Measurements from ENCODE around the gene SH2B2. TPM values are rescaled to one million over a fixed set of nuclear protein-coding genes. Genes with fewer than 3 reads are reported as not detected.
"Not testable (repeated sequence)": the region's sequence is repeated elsewhere in the genome, so short reads cannot be mapped to it uniquely, and the experiment has no call there.

SH2B2 gene
- total and polyA plus RNA-seq, 4 donors = 3.3 to 9.7 (median 7.2) TPM

DNA sequence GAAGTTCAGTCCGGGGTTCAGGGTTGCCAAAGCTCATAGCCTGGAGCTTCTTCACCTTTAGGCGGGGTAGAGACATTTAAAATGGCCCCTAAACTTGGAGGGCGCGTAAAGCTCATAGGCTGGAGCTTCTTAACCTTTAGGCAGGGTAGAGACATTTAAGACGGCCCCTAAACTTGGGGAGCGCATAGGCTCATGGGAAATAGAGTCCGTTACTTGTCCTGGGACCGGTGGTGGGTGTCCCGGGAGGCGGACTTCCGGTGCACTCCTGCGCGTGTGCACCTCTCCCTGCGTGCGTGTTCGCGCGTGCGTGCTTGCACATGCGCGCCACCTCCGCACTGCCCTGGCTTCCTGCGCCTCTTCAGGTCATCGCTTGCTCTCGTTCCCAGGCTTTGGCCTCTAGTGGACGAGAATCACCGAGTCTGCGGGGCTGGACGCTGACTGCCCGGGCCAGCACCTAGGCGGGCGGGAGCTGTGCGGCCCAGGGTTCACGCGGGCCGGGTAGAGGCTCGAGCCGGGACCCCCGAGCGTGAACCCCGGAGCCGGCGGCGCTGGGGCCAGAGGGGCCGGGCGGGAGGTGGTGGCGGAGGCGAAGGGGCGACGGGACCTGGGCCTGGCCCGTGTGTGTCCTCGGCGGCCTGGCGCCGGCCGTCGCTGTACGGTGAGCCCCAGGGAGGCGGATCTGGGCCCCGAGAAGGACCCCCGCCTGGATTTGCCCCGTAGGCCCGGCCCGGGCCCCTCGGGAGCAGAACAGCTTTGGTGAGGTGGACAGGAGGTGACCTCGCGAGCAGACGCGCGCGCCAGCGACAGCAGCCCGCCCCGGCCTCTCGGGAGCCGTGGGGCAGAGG is 77.1 kb downstream of the SH2B2 start:
- peak overlapping the region; percentile 68 for H3K4me3 ChIP-seq
- DNase-seq (peak; percentile 97 to 99 (median 99)), ATAC-seq (ENCODE audit: insufficient read depth, low FRiP score) (peak; percentile 100)
- H3K9ac ChIP-seq (ENCODE audit: insufficient read depth in 1 of 2, low read length in 2 of 2) = peak overlapping the region in 1 of 2 donors; percentile 37
- WGBS, 2 donors = 0% methylated on average over 52 to 76 of the region's 76 CpGs
- not testable (repeated sequence) for H3K27me3 ChIP-seq (ENCODE audit: control insufficient read depth in 3 of 3, insufficient read depth in 3 of 3, low read length in 2 of 3); H3K4me1 ChIP-seq (ENCODE audit: control insufficient read depth in 5 of 5, insufficient read depth in 5 of 5, low read length in 5 of 5); H3K9me3 ChIP-seq (ENCODE audit: control insufficient read depth in 4 of 4, insufficient read depth in 3 of 4, low read length in 3 of 4); H3K36me3 ChIP-seq (ENCODE audit: control insufficient read depth in 4 of 4, insufficient read depth in 4 of 4, low read length in 4 of 4)
- H3K27ac ChIP-seq (ENCODE audit: low read depth in 1 of 2, low read length in 1 of 2) = peak overlapping the region; percentile 78 to 96

DNA sequence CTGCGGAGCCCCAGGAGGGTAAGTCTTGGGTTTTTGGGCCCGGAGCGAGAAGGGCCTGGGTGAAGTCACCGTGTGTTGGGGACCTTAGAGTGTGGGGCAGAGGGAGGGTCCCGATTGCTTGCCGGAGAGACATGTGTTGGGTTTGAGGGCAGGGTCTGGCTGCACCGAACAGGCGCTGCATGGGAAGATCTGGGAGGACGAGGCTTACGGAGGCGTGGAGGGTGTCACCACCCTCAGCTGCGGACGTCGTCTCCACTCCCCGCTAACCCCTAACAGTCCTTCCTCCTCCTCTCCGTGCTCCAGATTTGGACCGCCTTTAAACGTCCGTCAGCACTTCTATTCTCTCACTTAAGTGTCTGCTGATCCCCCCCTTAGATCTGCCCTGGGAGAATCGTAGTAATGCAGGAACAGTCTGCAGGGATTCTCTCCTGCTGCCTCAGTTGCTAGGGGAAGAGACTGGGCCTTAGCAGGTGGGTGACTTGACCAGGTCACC is 77.8 kb downstream of the SH2B2 start:
- 1 to 2% methylated on average over 9 to 15 of the region's 20 CpGs for WGBS, 2 donors
- Histone ChIP-seq H3K27ac (ENCODE audit: low read depth in 1 of 2, low read length in 1 of 2) (peak overlapping the region; percentile 78 to 96), H3K9ac (ENCODE audit: insufficient read depth in 1 of 2, low read length in 2 of 2) (peak overlapping the region in 1 of 2 donors; percentile 37), H3K4me3 (peak overlapping the region; percentile 68)
- ATAC-seq (ENCODE audit: insufficient read depth, low FRiP score); H3K9me3 ChIP-seq (ENCODE audit: control insufficient read depth in 4 of 4, insufficient read depth in 3 of 4, low read length in 3 of 4); H3K4me1 ChIP-seq (ENCODE audit: control insufficient read depth in 5 of 5, insufficient read depth in 5 of 5, low read length in 5 of 5); H3K36me3 ChIP-seq (ENCODE audit: control insufficient read depth in 4 of 4, insufficient read depth in 4 of 4, low read length in 4 of 4); H3K27me3 ChIP-seq (ENCODE audit: control insufficient read depth in 3 of 3, insufficient read depth in 3 of 3, low read length in 2 of 3); DNase-seq: not testable (repeated sequence)

GRCh38 chr7:102365390-102365789 is 78.7 kb downstream of the SH2B2 start:
- H3K9ac ChIP-seq (ENCODE audit: insufficient read depth in 1 of 2, low read length in 2 of 2); H3K4me1 ChIP-seq (ENCODE audit: control insufficient read depth in 5 of 5, insufficient read depth in 5 of 5, low read length in 5 of 5); ATAC-seq (ENCODE audit: insufficient read depth, low FRiP score); H3K36me3 ChIP-seq (ENCODE audit: control insufficient read depth in 4 of 4, insufficient read depth in 4 of 4, low read length in 4 of 4); H3K4me3 ChIP-seq; H3K27me3 ChIP-seq (ENCODE audit: control insufficient read depth in 3 of 3, insufficient read depth in 3 of 3, low read length in 2 of 3); DNase-seq; H3K27ac ChIP-seq (ENCODE audit: low read depth in 1 of 2, low read length in 1 of 2); H3K9me3 ChIP-seq (ENCODE audit: control insufficient read depth in 4 of 4, insufficient read depth in 3 of 4, low read length in 3 of 4): not testable (repeated sequence)
- WGBS, 2 donors = 75 to 83% methylated on average over 7 of the region's 7 CpGs

DNA sequence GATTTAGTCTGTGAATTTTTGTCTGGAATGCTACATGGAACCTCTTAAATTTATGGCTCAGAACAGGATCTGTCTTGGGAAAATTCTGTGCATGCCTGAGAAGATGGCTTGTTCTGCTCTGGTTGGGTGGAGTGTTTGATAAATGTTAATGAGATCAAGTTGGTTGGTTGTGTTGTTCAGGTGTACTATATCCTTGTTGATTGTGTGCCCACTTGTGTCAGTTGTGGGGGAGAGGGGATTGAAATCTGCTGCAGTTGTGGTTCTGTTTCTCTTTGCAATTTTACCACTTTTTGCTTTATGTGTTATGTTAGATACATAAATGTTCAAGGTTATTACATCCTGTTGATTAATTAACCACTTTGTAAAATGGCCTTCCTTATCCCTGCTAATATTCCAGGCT is 83.4 kb downstream of the SH2B2 start:
- not testable (repeated sequence) for H3K36me3 ChIP-seq (ENCODE audit: control insufficient read depth in 4 of 4, insufficient read depth in 4 of 4, low read length in 4 of 4); H3K9ac ChIP-seq (ENCODE audit: insufficient read depth in 1 of 2, low read length in 2 of 2); ATAC-seq (ENCODE audit: insufficient read depth, low FRiP score); DNase-seq; H3K27me3 ChIP-seq (ENCODE audit: control insufficient read depth in 3 of 3, insufficient read depth in 3 of 3, low read length in 2 of 3); H3K4me3 ChIP-seq; H3K9me3 ChIP-seq (ENCODE audit: control insufficient read depth in 4 of 4, insufficient read depth in 3 of 4, low read length in 3 of 4); H3K4me1 ChIP-seq (ENCODE audit: control insufficient read depth in 5 of 5, insufficient read depth in 5 of 5, low read length in 5 of 5); H3K27ac ChIP-seq (ENCODE audit: low read depth in 1 of 2, low read length in 1 of 2)

Small RNA genes within 50 kb of the gene (small RNA-seq; reads per million reads assigned to genes)
- gene AC005088.1 (ENCODE audit: low replicate concordance) (not detected), gene MIR4285 (ENCODE audit: low replicate concordance) (not detected), gene RF00019 (ENCODE audit: low replicate concordance) (not detected)

Other genes starting within 250 kb of the SH2B2 start
- not detected for gene SPDYE6, start 69.6 kb downstream of the SH2B2 start, total RNA-seq
- gene SPDYE6, start 69.6 kb downstream of the SH2B2 start, polyA plus RNA-seq = under 1 TPM; 0.08 to 0.10 TPM
- gene PRKRIP1, start 109.5 kb downstream of the SH2B2 start, total RNA-seq = 10 to 100 TPM; 21.4 to 29.2 TPM
- gene PRKRIP1, start 109.5 kb downstream of the SH2B2 start, polyA plus RNA-seq = 10 to 100 TPM; 14.6 to 25.7 TPM
- gene ORAI2, start 146.7 kb downstream of the SH2B2 start, total RNA-seq = 10 to 100 TPM; 15.0 to 39.8 TPM
- gene ORAI2, start 146.7 kb downstream of the SH2B2 start, polyA plus RNA-seq = 10 to 100 TPM in 1 of 2 donors, 1 to 10 TPM in 1; 7.6 to 48.9 TPM
- 10 to 100 TPM; 10.2 to 13.8 TPM for gene ALKBH4, start 178.0 kb downstream of the SH2B2 start, total RNA-seq
- gene ALKBH4, start 178.0 kb downstream of the SH2B2 start, polyA plus RNA-seq = 10 to 100 TPM in 1 of 2 donors, 1 to 10 TPM in 1; 7.9 to 10.3 TPM
- gene LRWD1, start 178.1 kb downstream of the SH2B2 start, total RNA-seq = 10 to 100 TPM; 23.5 to 28.4 TPM
- 10 to 100 TPM; 12.3 to 31.5 TPM for gene LRWD1, start 178.1 kb downstream of the SH2B2 start, polyA plus RNA-seq
- 10 to 100 TPM; 10.3 to 45.0 TPM for gene POLR2J, start 192.1 kb downstream of the SH2B2 start, total RNA-seq
- gene POLR2J, start 192.1 kb downstream of the SH2B2 start, polyA plus RNA-seq = 100 to 1,000 TPM in 1 of 2 donors, 10 to 100 TPM in 1; 66.2 to 151 TPM
- gene RASA4B, start 230.9 kb downstream of the SH2B2 start, total RNA-seq = 10 to 100 TPM in 1 of 2 donors, 1 to 10 TPM in 1; 9.7 to 11.4 TPM
- 10 to 100 TPM in 1 of 2 donors, 1 to 10 TPM in 1; 7.3 to 24.6 TPM for gene RASA4B, start 230.9 kb downstream of the SH2B2 start, polyA plus RNA-seq